WERI-Rb-1 (cell line): Measurements from ENCODE around the gene LIMK2.

Experiments used
- DNase-seq: peaks from one replicate; pipeline ENCODE4 v3.0.0-alpha.2; 2020
- H3K27ac ChIP-seq: fragments of 250-450 bp; sonication (Bioruptor Pico); 2 replicates; pipeline ENCODE4 v1.5.1; 2020; ENCODE audit warnings: mild to moderate bottlenecking, moderate library complexity
- H3K27me3 ChIP-seq: fragments of 250-450 bp; sonication (Bioruptor Pico); 2 replicates; pipeline ENCODE4 v1.5.1; 2021; ENCODE audit warnings: mild to moderate bottlenecking, low read depth, moderate library complexity; ENCODE audit not compliant: insufficient read depth, severe bottlenecking
- H3K36me3 ChIP-seq: fragments of 250-450 bp; sonication (Bioruptor Pico); 2 replicates; pipeline ENCODE4 v1.5.1; 2020; ENCODE audit warnings: mild to moderate bottlenecking, moderate library complexity
- H3K4me3 ChIP-seq: 2 replicates; pipeline ENCODE4 v1.5.1; 2011; ENCODE audit warnings: low read depth, mild to moderate bottlenecking, control low read depth, low read length
- H3K9me3 ChIP-seq: fragments of 250-450 bp; sonication (Bioruptor Pico); 2 replicates; pipeline ENCODE4 v1.5.1; 2021; ENCODE audit warnings: mild to moderate bottlenecking, moderate library complexity; ENCODE audit not compliant: severe bottlenecking
- TF ChIP-seq, protein P1 (sequence below): IDR thresholded peaks from 2 replicates; pipeline ENCODE4 v1.5.1; 2011; ENCODE audit warnings: low read depth, mild to moderate bottlenecking, control low read depth, inconsistent platforms, low read length

Gene LIMK2

DNA sequence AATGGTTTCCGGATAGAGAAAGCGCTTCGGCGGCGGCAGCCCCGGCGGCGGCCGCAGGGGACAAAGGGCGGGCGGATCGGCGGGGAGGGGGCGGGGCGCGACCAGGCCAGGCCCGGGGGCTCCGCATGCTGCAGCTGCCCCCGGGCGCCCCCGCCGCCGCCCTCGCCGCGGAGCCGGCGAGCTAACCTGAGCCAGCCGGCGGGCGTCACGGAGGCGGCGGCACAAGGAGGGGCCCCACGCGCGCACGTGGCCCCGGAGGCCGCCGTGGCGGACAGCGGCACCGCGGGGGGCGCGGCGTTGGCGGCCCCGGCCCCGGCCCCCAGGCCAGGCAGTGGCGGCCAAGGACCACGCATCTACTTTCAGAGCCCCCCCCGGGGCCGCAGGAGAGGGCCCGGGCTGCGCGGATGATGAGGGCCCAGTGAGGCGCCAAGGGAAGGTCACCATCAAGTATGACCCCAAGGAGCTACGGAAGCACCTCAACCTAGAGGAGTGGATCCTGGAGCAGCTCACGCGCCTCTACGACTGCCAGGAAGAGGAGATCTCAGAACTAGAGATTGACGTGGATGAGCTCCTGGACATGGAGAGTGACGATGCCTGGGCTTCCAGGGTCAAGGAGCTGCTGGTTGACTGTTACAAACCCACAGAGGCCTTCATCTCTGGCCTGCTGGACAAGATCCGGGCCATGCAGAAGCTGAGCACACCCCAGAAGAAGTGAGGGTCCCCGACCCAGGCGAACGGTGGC lies 64.5 kb downstream of the LIMK2 start:
- Histone ChIP-seq H3K27ac (no peak overlapping the region), H3K27me3 (no peaks in the 10 kb centered on the region), H3K36me3 (peaks cover 90% of the 10 kb centered on the region), H3K9me3 (no peaks in the 10 kb centered on the region), H3K4me3 (no peak overlapping the region)
- TF ChIP-seq, protein P1, sequence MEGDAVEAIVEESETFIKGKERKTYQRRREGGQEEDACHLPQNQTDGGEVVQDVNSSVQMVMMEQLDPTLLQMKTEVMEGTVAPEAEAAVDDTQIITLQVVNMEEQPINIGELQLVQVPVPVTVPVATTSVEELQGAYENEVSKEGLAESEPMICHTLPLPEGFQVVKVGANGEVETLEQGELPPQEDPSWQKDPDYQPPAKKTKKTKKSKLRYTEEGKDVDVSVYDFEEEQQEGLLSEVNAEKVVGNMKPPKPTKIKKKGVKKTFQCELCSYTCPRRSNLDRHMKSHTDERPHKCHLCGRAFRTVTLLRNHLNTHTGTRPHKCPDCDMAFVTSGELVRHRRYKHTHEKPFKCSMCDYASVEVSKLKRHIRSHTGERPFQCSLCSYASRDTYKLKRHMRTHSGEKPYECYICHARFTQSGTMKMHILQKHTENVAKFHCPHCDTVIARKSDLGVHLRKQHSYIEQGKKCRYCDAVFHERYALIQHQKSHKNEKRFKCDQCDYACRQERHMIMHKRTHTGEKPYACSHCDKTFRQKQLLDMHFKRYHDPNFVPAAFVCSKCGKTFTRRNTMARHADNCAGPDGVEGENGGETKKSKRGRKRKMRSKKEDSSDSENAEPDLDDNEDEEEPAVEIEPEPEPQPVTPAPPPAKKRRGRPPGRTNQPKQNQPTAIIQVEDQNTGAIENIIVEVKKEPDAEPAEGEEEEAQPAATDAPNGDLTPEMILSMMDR = no peak
- no peak for DNase-seq

DNA sequence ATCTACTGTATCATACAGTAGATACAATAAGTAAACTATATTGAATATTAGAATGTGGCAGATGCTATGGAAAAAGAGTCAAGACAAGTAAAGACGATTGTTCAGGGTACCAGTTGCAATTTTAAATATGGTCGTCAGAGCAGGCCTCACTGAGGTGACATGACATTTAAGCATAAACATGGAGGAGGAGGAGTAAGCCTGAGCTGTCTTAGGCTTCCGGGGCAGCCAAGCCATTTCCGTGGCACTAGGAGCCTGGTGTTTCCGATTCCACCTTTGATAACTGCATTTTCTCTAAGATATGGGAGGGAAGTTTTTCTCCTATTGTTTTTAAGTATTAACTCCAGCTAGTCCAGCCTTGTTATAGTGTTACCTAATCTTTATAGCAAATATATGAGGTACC lies 65.6 kb downstream of the LIMK2 start:
- Histone ChIP-seq H3K27me3 (no peaks in the 10 kb centered on the region), H3K36me3 (peaks cover 92% of the 10 kb centered on the region), H3K27ac (no peak overlapping the region), H3K9me3 (no peaks in the 10 kb centered on the region), H3K4me3 (no peak overlapping the region)
- TF ChIP-seq, protein P1 = no peak
- DNase-seq = no peak

DNA sequence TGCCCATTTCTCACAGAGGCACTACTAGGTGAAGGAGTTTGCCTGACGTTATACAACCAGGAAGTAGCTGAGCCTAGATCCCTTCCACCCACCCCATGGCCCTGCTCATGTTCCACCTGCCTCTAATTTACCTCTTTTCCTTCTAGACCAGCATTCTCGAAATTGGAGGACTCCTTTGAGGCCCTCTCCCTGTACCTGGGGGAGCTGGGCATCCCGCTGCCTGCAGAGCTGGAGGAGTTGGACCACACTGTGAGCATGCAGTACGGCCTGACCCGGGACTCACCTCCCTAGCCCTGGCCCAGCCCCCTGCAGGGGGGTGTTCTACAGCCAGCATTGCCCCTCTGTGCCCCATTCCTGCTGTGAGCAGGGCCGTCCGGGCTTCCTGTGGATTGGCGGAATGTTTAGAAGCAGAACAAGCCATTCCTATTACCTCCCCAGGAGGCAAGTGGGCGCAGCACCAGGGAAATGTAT lies 66.1 kb downstream of the LIMK2 start:
- DNase-seq = no peak
- no peaks in the 10 kb centered on the region for H3K9me3 ChIP-seq
- H3K4me3 ChIP-seq = no peak overlapping the region
- H3K36me3 ChIP-seq = peaks cover 92% of the 10 kb centered on the region
- no peaks in the 10 kb centered on the region for H3K27me3 ChIP-seq
- TF ChIP-seq, protein P1 = no peak
- H3K27ac ChIP-seq = no peak overlapping the region

DNA sequence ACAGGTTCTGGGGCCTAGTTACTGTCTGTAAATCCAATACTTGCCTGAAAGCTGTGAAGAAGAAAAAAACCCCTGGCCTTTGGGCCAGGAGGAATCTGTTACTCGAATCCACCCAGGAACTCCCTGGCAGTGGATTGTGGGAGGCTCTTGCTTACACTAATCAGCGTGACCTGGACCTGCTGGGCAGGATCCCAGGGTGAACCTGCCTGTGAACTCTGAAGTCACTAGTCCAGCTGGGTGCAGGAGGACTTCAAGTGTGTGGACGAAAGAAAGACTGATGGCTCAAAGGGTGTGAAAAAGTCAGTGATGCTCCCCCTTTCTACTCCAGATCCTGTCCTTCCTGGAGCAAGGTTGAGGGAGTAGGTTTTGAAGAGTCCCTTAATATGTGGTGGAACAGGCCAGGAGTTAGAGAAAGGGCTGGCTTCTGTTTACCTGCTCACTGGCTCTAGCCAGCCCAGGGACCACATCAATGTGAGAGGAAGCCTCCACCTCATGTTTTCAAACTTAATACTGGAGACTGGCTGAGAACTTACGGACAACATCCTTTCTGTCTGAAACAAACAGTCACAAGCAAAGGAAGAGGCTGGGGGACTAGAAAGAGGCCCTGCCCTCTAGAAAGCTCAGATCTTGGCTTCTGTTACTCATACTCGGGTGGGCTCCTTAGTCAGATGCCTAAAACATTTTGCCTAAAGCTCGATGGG lies 66.7 kb downstream of the LIMK2 start:
- TF ChIP-seq, protein P1 = no peak
- Histone ChIP-seq H3K9me3 (no peaks in the 10 kb centered on the region), H3K27ac (no peak overlapping the region), H3K36me3 (peaks cover 86% of the 10 kb centered on the region), H3K4me3 (no peak overlapping the region), H3K27me3 (no peaks in the 10 kb centered on the region)
- DNase-seq = no peak

DNA sequence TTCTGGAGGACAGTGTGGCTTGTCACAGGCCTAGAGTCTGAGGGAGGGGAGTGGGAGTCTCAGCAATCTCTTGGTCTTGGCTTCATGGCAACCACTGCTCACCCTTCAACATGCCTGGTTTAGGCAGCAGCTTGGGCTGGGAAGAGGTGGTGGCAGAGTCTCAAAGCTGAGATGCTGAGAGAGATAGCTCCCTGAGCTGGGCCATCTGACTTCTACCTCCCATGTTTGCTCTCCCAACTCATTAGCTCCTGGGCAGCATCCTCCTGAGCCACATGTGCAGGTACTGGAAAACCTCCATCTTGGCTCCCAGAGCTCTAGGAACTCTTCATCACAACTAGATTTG lies 67.2 kb downstream of the LIMK2 start:
- Histone ChIP-seq H3K27me3 (no peaks in the 10 kb centered on the region), H3K4me3 (no peak overlapping the region), H3K27ac (no peak overlapping the region), H3K36me3 (peaks cover 81% of the 10 kb centered on the region), H3K9me3 (no peaks in the 10 kb centered on the region)
- TF ChIP-seq, protein P1 = no peak
- no peak for DNase-seq
